HepG2 (cell line): ENCODE measurements around the gene ITK. TPM values are rescaled to one million over a fixed set of nuclear protein-coding genes. Genes with fewer than 3 reads are reported as not detected.

Source experiments
- ATAC-seq: fragments of 200-7000 bp; cut with Tn5 transposase; 3 replicates; pipeline ENCODE4 v1.9.1; 2020; ENCODE audit warnings: mild to moderate bottlenecking, moderate library complexity
- BruUV-seq: library from RNA; stranded (reverse); fragments of 400-500 nt; replicated peaks from 2 replicates; lab custom pipeline; 2021; lab: Mats Ljungman, UMichigan
- CTCF ChIA-PET: fragments of 300-600 bp; formaldehyde crosslinking; extraction: SDS; loops from one replicate; lab custom pipeline; 2021; ENCODE audit warnings: low total read pairs, inconsistent platforms, low intra/inter-chr PET ratio; lab: Yijun Ruan, JAX
- POLR2A ChIA-PET: fragments of 350-600 bp; sonication (Branson Sonifier 250); formaldehyde crosslinking; loops from one replicate; lab custom pipeline; 2020; ENCODE audit warnings: antibody characterized with exemption, inconsistent platforms; lab: Yijun Ruan, JAX
- DNase-seq: peaks from one replicate; pipeline ENCODE4 v3.0.0-alpha.2; 2015; ENCODE audit warnings: low spot score
- FAIRE-seq: peaks from 3 replicates; lab custom pipeline; 2011; peaks lifted over from hg19 to GRCh38; lab: Jason Lieb, UNC
- H2AFZ ChIP-seq: one replicate; pipeline ENCODE4 v1.6.1; 2011; ENCODE audit warnings: low read length, inconsistent platforms
- H3K27ac ChIP-seq: fragments of 300-600 bp; 3 replicates; pipeline ENCODE4 v1.8.0; 2011; ENCODE audit warnings: mixed run types, mild to moderate bottlenecking, mixed read lengths, low read length, inconsistent platforms; ENCODE audit not compliant: insufficient read depth; ENCODE audit errors: extremely low read length
- H3K27me3 ChIP-seq, 2 experiments: fragments of 200-600 bp in 1 of 2; 2 replicates in 1 of 2; 3 replicates in 1 of 2; pipeline versions ENCODE4 v1.6.0 to v1.8.0; 2011; ENCODE audit warnings: low read length in 2 of 2, mild to moderate bottlenecking in 2 of 2, moderate library complexity in 2 of 2, inconsistent platforms in 1 of 2; ENCODE audit not compliant: insufficient read depth in 2 of 2, control insufficient read depth in 1 of 2
- H3K36me3 ChIP-seq, 2 experiments: fragments of 200-600 bp in 1 of 2; replicated peaks in 1 of 2; 2 replicates in 1 of 2; 3 replicates in 1 of 2; pipeline versions ENCODE4 v1.5.1 to v1.8.0; 2011; ENCODE audit warnings: low read length in 2 of 2, inconsistent platforms in 1 of 2; ENCODE audit not compliant: insufficient read depth in 2 of 2, control insufficient read depth in 1 of 2
- H3K4me1 ChIP-seq: 2 replicates; pipeline ENCODE4 v1.5.1; 2012; ENCODE audit warnings: low read length, inconsistent platforms; ENCODE audit not compliant: insufficient read depth
- H3K4me2 ChIP-seq: 2 replicates; pipeline ENCODE4 v1.6.0; 2011; ENCODE audit warnings: low read depth, low read length, inconsistent platforms
- H3K4me3 ChIP-seq, 3 experiments: fragments of 200-600 bp in 1 of 3; sonication (generic), shearing (Covaris generic) in 1 of 3; replicated peaks in 1 of 3; 2 replicates each; pipeline ENCODE4 v1.5.1; 2011 to 2016; ENCODE audit warnings: low read length in 3 of 3, inconsistent platforms in 2 of 3, low read depth in 2 of 3, mild to moderate bottlenecking in 2 of 3, control low read depth in 1 of 3, mixed read lengths in 1 of 3; ENCODE audit not compliant: insufficient read depth in 1 of 3
- H3K79me2 ChIP-seq: one replicate; pipeline ENCODE4 v1.6.1; 2011; ENCODE audit warnings: low read length, inconsistent platforms; ENCODE audit not compliant: insufficient read depth
- H3K9ac ChIP-seq: 2 replicates; pipeline ENCODE4 v1.6.0; 2011; ENCODE audit warnings: mild to moderate bottlenecking, low read depth, low read length, inconsistent platforms; ENCODE audit not compliant: insufficient read depth
- H3K9me3 ChIP-seq: 2 replicates; pipeline ENCODE4 v1.5.1; 2012; ENCODE audit warnings: mild to moderate bottlenecking, low read length
- H4K20me1 ChIP-seq: 2 replicates; pipeline ENCODE4 v1.6.0; 2011; ENCODE audit warnings: inconsistent platforms, mild to moderate bottlenecking, low read length, moderate library complexity; ENCODE audit not compliant: insufficient read depth
- CENPX ChIP-seq: sonication (generic); formaldehyde crosslinking; IDR thresholded peaks from 2 replicates; pipeline ENCODE4 v1.9.0; 2021; ENCODE audit warnings: mild to moderate bottlenecking, missing genetic modification reagents, moderate library complexity
- EED ChIP-seq: sonication (generic); formaldehyde crosslinking; IDR thresholded peaks from 2 replicates; pipeline ENCODE4 v1.5.0; 2020; ENCODE audit warnings: mild to moderate bottlenecking, missing genetic modification reagents
- PHB2 ChIP-seq: fragments of 450-650 bp; IDR thresholded peaks from 2 replicates; pipeline ENCODE4 v1.6.1; 2018; ENCODE audit not compliant: partially characterized antibody
- WGBS: methylation state at CpG from one replicate; pipeline ENCODE4 v1.1.6; 2017; ENCODE audit warnings: low lambda C conversion rate; 5-methylcytosine and 5-hydroxymethylcytosine counted together
- in situ Hi-C: cut with HindIII; loops from 2 replicates; pipeline ENCODE4 v1.10.0; 2017; ENCODE audit warnings: low pct_unique_long_range_greater_than_20kb; ENCODE audit not compliant: extremely low pct_ligation_motif_present
- intact Hi-C: fragments of 100-400 bp; cut with micrococcal nuclease; formaldehyde crosslinking; loops from one replicate; pipeline ENCODE4 v1.10.0; 2022; ENCODE audit not compliant: unreplicated experiment
- polyA plus RNA-seq, 8 experiments: library from polyadenylated mRNA; depleted of rRNA in 3 of 8; stranded (reverse) in 7 of 8; unstranded in 1 of 8; fragments of >200 nt; fragmentation: Illumina TruSeq in 4 of 8; extraction: Trizol in 4 of 8; gene quantifications; 2 replicates each; pipeline versions ENCODE4 v1.2.1 to v1.2.3, GENCODE V29; 2011 to 2016; ENCODE audit warnings: low read depth in 4 of 8, missing spikeins in 1 of 8, mixed read lengths in 1 of 8; ENCODE audit not compliant: insufficient read depth in 1 of 8
- total RNA-seq, 5 experiments: library from RNA; depleted of rRNA; stranded (reverse); fragments of >200 nt; fragmentation: Illumina TruSeq; extraction: Trizol; gene quantifications; 2 replicates each; pipeline ENCODE4 v1.2.3, GENCODE V29; 2016; ENCODE audit warnings: low read depth in 1 of 5
- TF ChIP-seq, protein P1 (sequence below): sonication (generic); formaldehyde crosslinking; IDR thresholded peaks from 2 replicates; pipeline ENCODE4 v1.4.0; 2020; ENCODE audit warnings: missing genetic modification reagents
- TF ChIP-seq, protein P2 (sequence below): sonication (generic); formaldehyde crosslinking; IDR thresholded peaks from 2 replicates; pipeline ENCODE4 v1.5.0; 2020; ENCODE audit warnings: missing genetic modification reagents
- TF ChIP-seq, protein P3 (sequence below): sonication (generic); formaldehyde crosslinking; IDR thresholded peaks from 2 replicates; pipeline ENCODE4 v1.5.0; 2020; ENCODE audit warnings: mild to moderate bottlenecking, missing genetic modification reagents, moderate library complexity
- TF ChIP-seq, protein P4 (sequence below): sonication (generic); formaldehyde crosslinking; IDR thresholded peaks from 2 replicates; pipeline ENCODE4 v1.4.0; 2020; ENCODE audit warnings: missing genetic modification reagents, mild to moderate bottlenecking, borderline replicate concordance

The ITK gene
- total and polyA plus RNA-seq, 2 of the 13 experiments (the other 11 are each of a cell fraction or from before 2014, with no cell fraction given) = 0.01 TPM; not detected in 1

DNA sequence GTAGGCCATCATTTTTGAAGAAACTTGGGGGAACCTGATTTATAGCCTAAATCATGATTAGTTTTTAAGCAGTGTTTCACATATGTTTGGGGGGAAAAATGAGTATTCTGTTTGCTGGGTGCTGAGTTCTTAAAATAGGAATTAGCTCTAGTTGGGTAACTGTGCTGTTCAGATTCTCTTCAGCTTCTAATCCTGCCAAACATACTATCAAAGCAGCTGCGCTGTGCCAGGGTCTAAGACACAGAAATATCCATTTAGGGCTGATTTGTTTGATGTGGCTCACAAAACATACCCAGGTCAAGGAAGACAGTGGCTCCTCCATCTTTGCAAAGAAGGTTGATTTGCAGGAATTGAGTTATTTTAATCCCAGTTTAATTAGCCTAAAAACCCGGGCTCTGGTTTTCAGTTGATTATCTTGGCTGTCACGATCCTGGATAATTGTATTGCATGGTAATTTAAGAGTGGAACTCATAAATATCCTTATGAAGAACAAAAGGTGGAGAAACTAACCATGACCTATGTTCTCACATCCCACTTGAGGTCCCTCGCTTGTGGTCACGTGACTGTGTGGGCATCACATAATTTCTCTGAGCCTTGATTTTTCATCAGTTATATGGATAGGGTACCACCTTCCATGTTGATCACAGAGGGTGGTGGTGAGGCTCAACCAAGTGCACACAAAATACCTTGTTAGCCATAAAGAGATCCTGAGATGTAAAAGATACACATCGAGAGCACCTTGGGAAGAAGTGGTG, 104.0 kb downstream of the ITK start:
- no peak for FAIRE-seq
- TF ChIP-seq, protein P1, sequence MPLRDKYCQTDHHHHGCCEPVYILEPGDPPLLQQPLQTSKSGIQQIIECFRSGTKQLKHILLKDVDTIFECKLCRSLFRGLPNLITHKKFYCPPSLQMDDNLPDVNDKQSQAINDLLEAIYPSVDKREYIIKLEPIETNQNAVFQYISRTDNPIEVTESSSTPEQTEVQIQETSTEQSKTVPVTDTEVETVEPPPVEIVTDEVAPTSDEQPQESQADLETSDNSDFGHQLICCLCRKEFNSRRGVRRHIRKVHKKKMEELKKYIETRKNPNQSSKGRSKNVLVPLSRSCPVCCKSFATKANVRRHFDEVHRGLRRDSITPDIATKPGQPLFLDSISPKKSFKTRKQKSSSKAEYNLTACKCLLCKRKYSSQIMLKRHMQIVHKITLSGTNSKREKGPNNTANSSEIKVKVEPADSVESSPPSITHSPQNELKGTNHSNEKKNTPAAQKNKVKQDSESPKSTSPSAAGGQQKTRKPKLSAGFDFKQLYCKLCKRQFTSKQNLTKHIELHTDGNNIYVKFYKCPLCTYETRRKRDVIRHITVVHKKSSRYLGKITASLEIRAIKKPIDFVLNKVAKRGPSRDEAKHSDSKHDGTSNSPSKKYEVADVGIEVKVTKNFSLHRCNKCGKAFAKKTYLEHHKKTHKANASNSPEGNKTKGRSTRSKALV (CRISPR knock-in tag) = no peak
- TF ChIP-seq PHB2 = no peak
- no TSS peak for BruUV-seq

DNA sequence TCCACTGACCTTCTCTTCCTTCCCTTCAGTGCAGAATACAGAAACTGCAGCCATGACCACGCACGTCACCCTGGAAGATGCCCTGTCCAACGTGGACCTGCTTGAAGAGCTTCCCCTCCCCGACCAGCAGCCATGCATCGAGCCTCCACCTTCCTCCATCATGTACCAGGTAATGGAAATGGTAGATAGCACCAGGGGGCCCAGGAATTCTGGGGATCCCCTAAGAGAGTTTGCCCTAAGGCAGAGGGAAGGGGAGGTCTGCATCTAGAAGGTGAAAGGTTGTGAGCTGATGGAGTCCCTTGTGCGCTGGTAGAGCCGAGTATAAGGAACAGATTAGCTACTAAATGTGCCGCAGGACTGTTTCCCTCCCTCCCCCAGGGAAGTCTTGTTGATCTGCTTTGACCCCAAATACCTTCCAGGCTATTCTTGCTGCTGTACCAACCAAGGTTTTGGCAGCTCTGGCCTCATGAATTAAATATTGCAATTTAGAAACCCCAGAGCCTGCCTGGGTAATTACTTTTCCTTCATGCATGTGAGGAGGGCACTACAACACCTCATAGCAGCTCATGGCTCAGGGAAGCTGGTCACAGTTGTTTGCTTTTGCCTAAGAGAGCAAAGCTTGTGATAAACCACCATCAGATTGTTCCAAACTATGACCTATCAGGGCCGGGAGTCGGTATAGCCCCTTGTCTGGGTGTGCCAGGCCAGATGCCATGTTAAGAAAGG, 104.8 kb downstream of the ITK start:
- no peaks in the 10 kb centered on the region for H3K27me3 ChIP-seq
- H2AFZ ChIP-seq = no peak overlapping the region
- POLR2A ChIA-PET = no interaction called here
- H3K4me2 ChIP-seq = no peak overlapping the region
- no peak overlapping the region for H3K27ac ChIP-seq
- H4K20me1 ChIP-seq = 0 out of 2 replicates have a peak, but pooled peaks cover 6% of the 10 kb centered on the region
- in situ Hi-C loops = no loop called here
- CTCF ChIA-PET = no interaction called here
- DNase-seq (no peak), FAIRE-seq (no peak), ATAC-seq (no peak)
- H3K4me3 ChIP-seq = no peak overlapping the region
- no peak overlapping the region for H3K9ac ChIP-seq
- BruUV-seq = no TSS peak
- peaks cover 38% of the 10 kb centered on the region for H3K4me1 ChIP-seq
- no peaks in the 10 kb centered on the region for H3K9me3 ChIP-seq
- H3K36me3 ChIP-seq = peaks cover 7 to 8% of the 10 kb centered on the region in 2 experiments; a peak in 3 of 5 replicates
- H3K79me2 ChIP-seq = peaks cover 4% of the 10 kb centered on the region
- over 99% methylated on average over 8 of the region's 10 CpGs for whole genome bisulfite sequencing
- intact Hi-C loops = no loop called here
- TF ChIP-seq, protein P2, sequence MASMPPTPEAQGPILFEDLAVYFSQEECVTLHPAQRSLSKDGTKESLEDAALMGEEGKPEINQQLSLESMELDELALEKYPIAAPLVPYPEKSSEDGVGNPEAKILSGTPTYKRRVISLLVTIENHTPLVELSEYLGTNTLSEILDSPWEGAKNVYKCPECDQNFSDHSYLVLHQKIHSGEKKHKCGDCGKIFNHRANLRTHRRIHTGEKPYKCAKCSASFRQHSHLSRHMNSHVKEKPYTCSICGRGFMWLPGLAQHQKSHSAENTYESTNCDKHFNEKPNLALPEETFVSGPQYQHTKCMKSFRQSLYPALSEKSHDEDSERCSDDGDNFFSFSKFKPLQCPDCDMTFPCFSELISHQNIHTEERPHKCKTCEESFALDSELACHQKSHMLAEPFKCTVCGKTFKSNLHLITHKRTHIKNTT = no peak
- no peak for TF ChIP-seq EED (CRISPR knock-in tag)
- TF ChIP-seq, protein P3, sequence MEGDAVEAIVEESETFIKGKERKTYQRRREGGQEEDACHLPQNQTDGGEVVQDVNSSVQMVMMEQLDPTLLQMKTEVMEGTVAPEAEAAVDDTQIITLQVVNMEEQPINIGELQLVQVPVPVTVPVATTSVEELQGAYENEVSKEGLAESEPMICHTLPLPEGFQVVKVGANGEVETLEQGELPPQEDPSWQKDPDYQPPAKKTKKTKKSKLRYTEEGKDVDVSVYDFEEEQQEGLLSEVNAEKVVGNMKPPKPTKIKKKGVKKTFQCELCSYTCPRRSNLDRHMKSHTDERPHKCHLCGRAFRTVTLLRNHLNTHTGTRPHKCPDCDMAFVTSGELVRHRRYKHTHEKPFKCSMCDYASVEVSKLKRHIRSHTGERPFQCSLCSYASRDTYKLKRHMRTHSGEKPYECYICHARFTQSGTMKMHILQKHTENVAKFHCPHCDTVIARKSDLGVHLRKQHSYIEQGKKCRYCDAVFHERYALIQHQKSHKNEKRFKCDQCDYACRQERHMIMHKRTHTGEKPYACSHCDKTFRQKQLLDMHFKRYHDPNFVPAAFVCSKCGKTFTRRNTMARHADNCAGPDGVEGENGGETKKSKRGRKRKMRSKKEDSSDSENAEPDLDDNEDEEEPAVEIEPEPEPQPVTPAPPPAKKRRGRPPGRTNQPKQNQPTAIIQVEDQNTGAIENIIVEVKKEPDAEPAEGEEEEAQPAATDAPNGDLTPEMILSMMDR = no peak
- TF ChIP-seq CENPX (CRISPR knock-in tag) = no peak
- TF ChIP-seq, protein P4, sequence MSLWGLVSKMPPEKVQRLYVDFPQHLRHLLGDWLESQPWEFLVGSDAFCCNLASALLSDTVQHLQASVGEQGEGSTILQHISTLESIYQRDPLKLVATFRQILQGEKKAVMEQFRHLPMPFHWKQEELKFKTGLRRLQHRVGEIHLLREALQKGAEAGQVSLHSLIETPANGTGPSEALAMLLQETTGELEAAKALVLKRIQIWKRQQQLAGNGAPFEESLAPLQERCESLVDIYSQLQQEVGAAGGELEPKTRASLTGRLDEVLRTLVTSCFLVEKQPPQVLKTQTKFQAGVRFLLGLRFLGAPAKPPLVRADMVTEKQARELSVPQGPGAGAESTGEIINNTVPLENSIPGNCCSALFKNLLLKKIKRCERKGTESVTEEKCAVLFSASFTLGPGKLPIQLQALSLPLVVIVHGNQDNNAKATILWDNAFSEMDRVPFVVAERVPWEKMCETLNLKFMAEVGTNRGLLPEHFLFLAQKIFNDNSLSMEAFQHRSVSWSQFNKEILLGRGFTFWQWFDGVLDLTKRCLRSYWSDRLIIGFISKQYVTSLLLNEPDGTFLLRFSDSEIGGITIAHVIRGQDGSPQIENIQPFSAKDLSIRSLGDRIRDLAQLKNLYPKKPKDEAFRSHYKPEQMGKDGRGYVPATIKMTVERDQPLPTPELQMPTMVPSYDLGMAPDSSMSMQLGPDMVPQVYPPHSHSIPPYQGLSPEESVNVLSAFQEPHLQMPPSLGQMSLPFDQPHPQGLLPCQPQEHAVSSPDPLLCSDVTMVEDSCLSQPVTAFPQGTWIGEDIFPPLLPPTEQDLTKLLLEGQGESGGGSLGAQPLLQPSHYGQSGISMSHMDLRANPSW (CRISPR knock-in tag) = no peak

More for the DNA sequence above, 104.0 kb downstream of the ITK start:
- Histone ChIP-seq H3K4me3 (no peak overlapping the region), H3K9me3 (no peaks in the 10 kb centered on the region), H4K20me1 (0 out of 2 replicates have a peak, but pooled peaks cover 6% of the 10 kb centered on the region), H2AFZ (no peak overlapping the region), H3K4me2 (no peak overlapping the region), H3K27me3 (no peaks in the 10 kb centered on the region), H3K9ac (no peak overlapping the region), H3K4me1 (peaks cover 29% of the 10 kb centered on the region), H3K79me2 (peaks cover 4% of the 10 kb centered on the region), H3K36me3 (peaks cover 7 to 8% of the 10 kb centered on the region in 2 experiments; a peak in 3 of 5 replicates), H3K27ac (no peak overlapping the region)
- POLR2A ChIA-PET = no interaction called here
- in situ Hi-C loops (no loop called here), intact Hi-C loops (no loop called here)
- DNase-seq = no peak
- 100% methylated on average over 6 of the region's 6 CpGs for WGBS
- CTCF ChIA-PET = no interaction called here
- no peak for ATAC-seq
